T follicular helper cell (primary cell): ENCODE measurements around the gene SORBS2.

Experiments used
- DNase-seq: peaks from one replicate; pipeline ENCODE4 v3.0.0-alpha.2; 2020; ENCODE audit warnings: low read depth

The SORBS2 gene

DNA sequence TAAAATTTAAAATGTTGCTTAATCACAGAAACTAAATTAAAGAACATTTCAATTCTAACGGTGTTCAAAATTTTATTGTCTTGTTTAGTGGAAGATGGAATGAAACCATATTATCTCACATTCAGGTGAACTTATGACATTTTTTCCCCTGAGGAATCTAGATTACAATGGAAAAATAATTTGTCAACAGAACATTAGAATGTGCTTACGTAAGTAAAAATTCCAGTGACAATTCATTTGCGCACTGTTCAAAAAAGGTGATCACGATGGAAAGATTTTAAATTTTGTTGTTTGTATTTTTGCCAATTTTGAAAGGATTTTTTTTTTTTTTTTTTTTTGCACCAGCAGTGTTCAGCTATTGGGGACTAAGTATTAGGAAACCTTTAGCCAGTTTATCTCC, 23.3 kb upstream of the SORBS2 start:
- DNase-seq: no peak

DNA sequence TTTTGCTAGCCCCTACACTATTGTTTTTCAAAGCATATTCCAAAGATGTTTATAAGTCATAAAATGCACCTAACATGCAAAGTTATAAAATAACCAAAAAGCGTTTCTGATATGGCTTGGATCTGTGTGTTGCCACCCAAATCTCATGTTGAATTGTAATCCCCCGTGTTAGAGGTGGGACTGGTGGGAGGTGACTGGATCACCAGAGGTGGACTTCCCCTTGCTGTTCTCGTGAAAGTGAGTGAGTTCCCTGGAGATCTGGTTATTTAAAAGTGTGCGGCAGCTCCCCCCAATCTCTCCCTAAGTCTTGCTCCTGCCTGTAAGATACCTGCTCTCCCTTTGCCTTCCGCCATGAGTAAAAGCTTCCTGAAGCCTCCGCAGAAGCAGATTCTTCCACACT, 22.8 kb upstream of the SORBS2 start:
- DNase-seq: no peak

DNA sequence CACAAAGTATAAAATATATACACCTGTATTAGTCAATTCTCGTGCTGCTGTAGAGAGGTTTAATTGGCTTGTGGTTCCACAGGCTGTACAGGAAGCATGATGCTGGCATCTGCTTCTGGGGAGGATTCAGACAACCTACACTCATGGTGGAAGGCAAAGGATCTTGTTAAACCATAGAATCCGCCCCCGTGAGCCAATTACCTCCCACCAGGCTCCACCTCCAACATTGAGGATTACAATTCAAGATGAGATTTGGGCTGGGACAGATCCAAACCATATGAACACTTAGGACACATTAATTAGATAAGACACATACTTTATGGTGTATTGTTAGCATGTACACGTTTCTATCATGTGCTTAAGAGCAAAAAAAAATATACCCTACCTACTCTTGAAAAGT, 22.1 kb upstream of the SORBS2 start:
- DNase-seq: no peak

DNA sequence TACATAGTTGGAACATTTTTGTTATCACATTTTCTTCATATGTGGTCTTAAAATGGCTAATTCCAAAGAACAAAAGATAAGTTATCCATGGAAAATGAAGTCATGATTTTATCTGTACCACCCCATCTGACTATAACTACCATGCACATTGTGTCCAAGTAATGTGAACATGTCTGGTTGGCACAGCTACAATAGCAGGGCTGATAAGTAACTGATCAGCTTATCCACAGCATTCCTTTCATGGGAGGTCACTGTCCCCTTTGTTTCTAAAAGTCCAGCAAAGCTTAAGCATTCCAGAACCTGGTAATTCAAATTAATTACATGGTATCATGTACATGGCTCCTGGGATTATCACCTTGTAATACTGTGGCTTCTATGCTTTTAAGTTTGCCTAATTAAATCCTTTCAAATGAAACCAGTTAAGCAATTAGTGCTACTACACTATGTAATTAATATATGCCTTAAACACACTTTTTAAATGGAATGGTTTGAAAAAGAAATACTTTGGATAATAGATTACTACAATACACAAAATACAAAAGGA, 21.1 kb upstream of the SORBS2 start:
- DNase-seq: no peak

DNA sequence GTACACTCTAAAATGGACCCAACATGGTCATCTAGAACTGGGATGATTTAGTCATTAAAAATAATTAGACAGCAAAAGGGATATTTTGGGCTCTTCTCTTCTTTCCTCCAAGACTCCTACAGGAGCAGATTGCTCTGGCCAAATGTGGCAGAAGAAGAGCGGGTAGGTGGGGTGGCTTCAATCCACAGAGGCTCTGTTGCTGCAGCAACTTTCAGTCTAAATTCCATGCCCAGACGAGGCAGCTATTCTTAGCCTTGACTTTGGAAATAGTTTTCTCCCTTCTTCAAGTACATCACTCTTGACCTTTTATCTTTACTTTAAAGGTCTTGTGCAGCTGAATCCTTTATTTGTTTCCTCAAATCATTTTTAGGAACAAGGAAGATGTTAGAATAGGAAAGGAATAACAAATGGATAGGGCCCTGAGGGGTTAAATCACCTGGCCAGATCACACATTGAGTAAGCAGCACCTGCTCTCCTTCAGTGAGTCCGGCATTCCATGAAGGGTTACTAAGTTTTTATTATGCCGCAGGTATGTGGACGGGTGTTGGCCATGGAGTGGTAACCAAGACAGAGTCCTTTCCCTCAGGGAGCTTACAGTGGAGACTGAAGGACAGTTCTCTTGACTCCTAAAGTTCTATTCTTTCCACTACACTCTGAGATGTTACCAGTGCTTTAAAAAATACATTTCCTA, 19.3 kb upstream of the SORBS2 start:
- no peak for DNase-seq

DNA sequence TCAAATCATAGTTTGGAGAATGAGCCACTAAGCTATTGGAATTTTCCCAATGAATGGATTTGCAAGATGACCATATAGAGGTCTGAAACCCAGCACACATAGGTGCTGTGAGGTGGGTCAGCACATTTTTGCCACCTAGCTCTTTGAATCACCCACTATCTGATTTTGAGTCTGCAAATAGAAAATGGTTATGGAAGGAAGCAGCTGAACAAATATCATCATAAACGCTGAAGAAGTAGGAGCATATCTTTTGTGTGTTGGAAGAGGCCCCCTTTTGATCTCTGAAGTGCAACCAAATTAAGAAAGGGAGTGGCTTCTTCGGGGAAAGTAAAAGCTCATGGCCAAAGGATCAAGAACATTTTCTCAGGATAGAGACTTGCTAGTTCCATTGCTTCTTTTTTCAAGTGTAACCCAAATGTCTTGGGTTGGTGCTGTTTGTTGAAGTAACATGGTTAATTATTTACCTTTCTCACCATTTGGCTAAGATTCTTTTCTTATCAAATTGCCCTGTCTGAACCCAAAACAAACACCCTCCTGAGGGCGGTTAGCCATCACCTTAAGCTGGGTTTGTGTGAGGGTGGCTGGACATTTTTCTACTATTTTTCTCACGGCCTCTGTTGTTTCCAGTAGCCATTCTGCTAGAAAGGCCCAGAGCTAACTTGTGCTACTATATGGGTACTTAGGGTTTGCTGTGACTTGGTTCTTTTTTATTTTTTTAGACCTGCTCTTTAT, 18.4 kb upstream of the SORBS2 start:
- DNase-seq: no peak

DNA sequence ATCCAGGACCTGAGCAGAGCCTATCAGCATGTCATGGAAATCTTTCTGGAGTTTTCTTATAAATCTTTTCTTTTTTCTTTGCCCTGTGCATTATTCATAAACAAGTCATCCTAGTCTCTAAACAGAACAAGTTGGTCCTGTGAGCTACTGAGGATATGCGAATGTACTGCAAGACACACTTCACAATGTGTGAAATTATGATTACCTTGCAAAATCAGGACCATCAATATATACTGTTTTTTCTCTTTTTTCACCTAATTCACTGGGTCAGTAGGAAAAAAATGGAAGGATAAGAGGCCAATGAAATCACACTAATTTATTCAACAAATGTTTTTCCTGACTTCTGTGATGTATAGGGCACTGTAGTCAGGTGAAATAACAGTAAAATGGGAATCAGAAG, 14.4 kb upstream of the SORBS2 start:
- DNase-seq: no peak

DNA sequence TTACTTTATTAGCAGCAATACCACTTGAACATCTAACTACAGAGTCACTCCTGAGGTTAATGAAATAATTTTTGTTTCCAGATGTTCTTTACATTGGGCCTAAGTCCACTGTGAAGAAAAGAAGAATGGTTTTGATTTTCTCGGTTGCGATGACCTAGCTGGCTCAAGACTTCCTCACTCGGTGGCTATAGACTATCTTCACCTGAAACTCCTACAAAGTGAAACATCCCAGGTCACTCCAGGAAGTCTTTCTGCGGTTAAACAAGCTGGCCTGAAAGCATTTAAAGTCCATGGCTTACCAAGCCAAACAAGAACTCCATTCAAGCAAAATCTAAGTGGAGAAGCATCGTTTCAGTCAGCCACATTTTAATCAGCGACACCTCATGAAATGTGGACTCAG, 13.7 kb upstream of the SORBS2 start:
- DNase-seq: no peak

DNA sequence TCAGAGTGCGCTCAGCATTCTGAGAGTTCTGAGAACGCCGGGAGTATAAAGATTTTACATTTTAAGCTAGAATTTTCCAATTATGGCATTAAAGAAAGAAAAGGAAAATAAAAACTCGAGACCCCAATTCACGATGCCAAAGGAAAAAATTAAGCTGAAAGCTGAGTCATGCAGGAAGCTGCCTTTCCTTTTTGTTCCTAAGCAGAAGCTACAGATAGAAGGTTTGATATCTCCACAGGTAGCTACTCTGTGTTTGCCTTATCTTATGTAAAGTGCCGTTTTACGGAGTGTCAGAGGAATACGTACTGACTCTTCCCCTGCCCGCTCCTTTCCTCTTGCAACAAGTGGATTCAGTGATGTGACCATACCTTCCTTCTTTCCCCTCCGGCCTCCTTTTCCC, 10.8 kb upstream of the SORBS2 start:
- DNase-seq: no peak

DNA sequence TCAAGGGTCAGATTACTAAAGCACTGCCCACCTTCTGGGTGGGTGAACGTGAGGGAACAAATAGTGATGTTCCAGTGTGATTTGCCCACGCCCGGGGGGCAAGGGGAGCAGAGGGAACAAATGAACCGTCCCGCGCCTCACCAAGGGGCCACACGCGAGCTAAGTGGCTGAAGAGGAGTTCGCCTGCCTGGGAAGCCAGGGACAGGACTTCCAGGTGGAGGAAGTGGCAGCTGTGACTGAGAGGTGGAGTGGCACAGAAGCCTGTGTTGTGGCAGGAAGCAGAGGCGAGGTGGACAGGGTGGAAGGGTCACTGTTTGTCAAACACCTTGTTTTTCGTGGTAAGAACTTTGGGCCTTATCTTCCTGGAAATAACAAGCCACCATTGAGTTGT, 9.0 kb upstream of the SORBS2 start:
- no peak for DNase-seq

DNA sequence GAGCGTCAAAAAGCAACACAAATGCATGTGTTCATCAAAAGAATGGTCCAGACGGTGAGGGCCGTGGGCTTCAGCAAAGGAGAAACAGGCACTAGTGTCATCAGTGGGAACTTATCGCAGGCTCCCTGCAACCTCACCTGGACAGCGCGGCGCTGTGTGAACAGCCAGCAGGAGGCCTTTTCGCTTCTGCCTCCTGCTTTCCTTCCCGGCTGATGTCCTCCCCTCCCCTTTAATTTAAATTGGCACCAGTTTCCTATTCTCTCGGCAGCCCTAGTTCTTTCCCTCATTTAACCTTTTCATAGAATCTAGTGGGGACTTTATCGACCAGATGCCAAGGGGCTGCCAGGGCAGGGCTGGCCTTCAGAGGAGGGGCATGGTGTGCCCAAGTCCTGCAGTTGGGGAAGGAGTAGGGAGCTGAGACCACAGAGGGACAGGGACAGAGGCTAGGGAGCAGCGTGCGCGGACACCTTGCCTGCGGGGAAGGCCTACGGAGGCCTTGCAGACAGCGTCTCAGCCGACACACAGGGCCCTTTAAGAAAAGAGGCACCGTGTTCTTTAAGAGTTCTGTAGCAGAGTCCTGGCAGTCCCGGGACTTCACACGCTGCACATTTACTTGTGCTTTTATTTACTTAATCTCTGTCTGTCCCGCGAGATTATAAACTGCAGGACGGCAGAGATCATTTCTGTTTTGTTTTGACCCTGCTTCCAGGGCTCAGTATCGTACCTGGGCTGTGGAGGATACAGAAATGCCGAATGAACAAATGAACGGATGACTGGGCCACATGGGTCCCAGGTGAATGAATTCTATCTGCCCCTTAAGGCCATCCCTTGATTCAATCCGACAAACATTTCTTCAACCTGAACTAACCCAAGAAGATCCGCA, 8.4 kb upstream of the SORBS2 start:
- no peak for DNase-seq

DNA sequence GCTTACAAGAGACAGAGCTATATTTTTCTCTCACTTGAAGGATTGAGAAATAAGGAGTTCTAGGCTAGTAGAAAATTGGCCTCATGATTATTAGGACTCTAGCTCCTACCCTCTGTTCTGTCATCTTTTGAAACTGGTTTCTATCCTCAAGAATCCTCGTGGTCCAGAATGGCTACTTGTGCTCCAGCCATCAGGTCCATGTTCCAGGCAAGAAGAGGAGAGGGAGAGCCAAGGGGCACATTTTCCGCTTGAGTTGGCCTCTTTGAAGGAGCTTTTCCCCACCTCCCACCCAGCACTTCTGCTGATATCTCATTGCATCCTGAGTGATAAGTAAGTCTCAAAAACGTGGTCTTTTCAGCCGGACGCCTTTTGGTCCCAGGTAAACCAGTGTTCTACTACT, 7.2 kb upstream of the SORBS2 start:
- no peak for DNase-seq

DNA sequence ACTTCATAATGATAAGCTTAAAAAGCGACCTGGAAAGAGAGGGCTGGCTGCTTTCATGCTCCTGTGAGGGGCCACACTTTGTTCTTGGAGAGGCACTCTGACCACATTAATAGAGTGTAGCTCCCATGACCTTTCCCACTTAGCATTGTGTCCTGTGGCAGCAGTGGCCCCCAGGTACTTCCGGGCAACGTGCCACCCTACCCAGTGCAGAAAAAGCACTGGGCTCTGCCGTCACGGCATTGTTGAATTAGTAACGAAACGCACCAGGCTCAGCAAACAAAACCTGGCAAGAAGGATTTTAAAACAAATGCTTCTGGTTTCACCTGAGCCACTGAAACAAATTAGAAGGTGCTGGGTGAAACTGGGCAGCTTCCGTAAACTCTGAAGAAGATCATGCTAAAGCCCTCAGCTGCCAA, 5.4 kb upstream of the SORBS2 start:
- DNase-seq: no peak

DNA sequence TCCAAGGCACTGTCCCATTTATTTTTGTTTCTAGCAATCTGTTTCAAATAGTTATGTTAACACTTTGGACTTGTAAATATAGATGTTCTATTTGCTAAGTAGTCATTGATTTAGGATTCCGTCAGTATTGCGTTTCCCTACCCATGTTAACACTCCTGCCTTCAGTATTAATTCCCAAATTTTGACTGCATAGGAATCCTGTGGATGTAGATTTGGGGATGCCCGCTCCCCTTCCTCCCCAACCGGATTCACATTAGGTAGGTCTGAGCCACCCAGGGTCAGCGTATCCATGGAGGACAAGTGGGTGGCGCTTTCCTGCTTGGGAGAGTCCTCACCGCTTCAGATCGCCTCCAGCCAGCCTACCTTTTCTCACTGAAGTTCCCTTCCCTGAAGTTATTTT, 1.1 kb upstream of the SORBS2 start:
- no peak for DNase-seq

DNA sequence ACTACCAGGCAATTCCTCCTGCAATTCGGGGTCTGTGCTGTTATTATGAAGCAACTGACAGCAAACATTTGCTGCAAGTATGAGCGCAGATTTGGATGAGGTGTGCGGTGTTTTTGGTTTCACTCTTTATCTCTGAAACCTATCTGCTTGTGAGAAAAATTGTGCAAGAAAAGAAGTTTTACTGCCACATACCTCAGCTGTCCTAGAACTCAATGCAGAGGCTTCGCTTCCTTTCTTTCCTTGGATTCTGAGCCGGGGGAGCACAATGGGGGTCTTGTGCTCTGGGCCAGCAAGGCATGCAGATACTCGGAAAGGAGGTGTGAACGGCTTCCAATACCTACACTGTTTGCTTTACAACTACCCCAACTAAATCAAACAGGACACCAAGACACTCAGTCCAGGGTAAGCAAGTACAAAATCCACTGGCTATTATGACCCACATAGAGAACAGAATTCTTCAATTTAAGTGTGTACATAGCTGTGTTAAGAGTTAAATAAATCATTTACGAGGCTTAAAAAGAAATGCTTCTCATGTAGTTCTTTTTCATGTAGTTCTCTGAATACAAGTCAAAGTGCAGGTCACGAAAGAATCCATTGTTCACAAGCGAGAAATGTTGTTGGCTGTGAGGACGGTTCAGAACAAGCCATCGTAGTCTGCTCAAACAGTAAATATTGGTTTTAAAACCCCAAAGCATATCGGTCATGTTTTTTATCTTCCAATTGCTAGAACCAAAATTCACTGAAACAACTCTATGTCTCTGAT, 1.1 kb downstream of the SORBS2 start:
- no peak for DNase-seq

DNA sequence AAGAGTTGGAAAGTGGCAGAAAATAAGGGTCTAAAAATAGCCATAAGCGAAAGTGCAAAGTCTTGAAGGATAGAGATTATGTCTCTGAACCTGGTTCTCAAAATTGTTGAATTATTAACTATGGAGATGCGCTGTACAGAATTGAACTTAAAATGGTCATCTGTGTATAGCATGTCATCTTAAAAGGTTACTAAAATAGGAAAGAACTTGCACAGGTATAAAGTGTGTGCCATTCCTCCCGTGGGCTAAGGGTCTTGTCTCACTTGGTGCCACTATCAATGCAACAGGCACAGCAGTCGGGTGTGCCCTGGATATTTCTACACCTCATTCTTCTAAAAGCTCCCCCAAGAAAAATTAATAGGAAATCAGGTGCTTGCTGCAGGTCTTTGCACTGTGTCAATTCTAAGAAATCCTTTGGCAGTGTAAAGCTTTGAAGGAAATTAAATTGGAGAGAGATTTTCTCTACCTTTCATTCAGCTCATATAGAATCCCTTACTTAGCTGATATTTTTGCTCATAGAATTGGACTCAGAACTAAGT, 2.4 kb downstream of the SORBS2 start:
- DNase-seq: no peak

DNA sequence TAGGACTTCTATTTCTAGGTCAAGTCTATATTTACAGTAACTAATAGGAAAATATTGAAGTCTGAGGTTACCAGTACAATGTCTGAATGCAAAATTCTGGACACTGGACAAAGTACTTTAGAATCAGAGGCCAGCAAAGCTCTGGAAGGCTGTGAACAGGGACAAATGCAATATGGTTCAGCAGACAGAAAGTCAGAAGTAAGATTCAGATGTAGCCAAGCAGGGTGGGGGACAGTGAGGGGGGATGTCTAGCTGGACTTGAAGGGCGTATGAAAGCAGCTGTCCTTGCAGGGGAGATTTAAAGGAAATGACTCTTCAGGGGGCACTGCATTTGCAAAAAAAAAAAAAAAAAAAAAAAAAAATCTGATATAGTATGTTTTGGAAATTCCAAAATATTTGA, 2.9 kb downstream of the SORBS2 start:
- DNase-seq: no peak

DNA sequence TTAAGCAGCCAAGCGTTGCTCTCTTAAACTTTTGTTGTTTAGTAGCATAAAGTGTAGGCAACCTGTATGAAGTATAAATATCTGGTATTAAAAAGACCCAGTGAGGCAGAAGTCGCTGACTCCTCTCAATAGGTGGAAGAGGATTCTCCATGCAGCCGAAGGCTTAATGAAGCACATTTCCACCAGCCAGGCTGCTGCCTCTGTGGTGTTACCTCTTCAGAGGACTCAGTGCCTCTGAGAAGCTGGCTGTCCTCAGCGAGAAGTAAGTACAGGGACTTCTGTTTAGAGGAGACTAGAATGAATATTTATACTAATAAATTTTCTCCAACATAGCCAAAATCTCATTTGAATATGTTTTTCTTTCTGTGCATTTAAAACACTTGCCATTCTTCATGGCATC, 6.0 kb downstream of the SORBS2 start:
- DNase-seq: no peak

DNA sequence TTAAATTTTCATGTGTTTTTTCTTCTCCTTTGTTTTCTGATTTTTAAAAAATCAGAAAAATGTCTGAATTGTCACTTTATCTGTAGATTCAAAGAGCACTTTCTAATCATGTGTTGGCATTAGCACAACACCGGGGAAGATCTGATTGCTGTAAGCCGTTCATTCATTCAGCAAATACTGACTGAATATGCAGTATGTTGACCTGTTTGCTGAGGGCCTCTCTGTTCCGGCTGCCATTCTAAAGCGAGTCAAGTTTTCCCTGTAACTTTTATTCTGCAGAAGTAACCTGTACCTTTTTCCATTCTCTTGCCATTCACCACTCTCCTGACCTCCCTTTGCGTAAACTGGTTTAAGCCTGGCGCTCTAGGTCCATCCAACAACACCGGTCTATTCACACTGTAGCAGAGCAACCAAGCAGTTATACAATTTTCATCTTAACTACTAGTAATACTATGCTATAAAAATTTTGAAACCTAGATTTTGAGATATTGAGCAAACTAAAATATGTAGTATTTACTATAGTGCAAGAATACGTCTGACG, 6.7 kb downstream of the SORBS2 start:
- DNase-seq: no peak

DNA sequence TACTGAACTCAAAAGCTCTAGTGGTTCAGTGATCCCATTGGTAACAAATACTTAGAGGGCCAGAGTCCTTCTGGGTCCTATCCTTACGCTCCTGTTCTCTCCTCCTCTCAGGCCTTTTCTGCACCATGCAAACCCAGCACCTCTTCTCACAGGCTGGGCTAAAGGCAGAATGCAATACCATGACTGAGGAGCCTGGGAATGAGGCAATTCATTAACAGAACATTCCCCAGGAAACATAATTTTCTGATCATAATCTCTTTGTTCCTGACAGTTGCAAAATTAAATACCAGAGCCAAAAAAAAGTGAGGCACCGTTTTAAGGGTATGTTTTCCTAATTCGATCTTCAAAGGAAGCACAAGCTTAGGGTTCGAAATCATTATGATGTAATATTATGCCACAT, 9.0 kb downstream of the SORBS2 start:
- DNase-seq: no peak

DNA sequence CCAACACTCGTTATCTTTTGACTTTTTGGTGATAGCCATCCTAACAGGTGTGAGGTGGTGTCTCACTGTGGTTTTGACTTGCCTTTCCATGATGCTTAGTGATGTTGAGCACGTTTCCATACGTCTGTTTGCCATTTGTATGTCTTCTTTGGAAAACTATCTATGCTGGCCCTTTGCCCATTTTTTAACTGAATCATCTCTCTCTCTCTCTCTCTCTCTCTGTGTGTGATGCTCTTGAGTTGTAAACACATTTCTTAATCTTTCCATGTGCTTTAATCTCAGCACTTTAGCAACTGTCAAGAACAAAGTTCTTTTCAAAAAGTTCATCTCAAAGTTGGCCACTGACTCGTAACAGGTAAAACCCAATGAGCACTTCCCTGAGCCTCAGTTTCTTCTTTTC, 10.5 kb downstream of the SORBS2 start:
- DNase-seq: no peak
